Spleen (tissue), 7 donors: Measurements from ENCODE around the gene MECR.

ENCODE experiments used
- POLR2A ChIP-seq, 3 donors: fragments of 450-650 bp; IDR thresholded peaks; one replicate each; pipeline ENCODE4 v1.5.1; 2017; ENCODE audit warnings: antibody characterized with exemption in 3 of 3, mild to moderate bottlenecking in 1 of 3
- TF ChIP-seq, protein P1 (sequence below), 11 experiments: fragments of 200-600 bp in 7 of 11; fragments of 450-650 bp in 4 of 11; sonication (generic) in 4 of 11; IDR thresholded peaks in 8 of 11; conservative IDR thresholded peaks in 3 of 11; 1 replicate in 7 of 11; 2 replicates in 4 of 11; pipeline versions ENCODE4 v1.4.0 to v1.8.0; 2016 to 2021; ENCODE audit warnings: antibody characterized with exemption in 11 of 11, inconsistent platforms in 4 of 11, mild to moderate bottlenecking in 1 of 11
- donor health status: DM: no; HTN: no; CAD: no; lungs with moderate emphysema.
- donor health status: DM: no; HTN: no; CAD: no.
- donor health status: DM: no; HTN: no; CAD: no.

DNA sequence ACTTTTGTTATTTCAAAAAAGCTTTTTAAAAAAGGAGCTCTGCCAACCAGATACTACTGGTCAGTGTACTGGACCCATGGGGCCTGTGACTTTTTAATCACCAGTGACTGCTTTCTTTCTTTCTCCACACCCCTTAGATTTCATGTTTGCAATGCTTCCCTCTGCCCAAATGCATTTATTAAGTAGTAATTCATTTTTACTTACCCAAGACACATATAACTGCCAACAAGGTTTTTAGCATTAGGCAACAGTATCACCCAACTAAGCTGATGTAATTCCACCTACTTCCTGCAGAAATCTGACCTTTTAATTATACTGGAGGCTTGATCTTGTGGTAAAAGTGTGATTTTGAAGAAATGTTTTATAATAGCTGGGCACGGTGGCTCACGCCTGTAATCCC, 12.5 kb downstream of the MECR start:
- TF ChIP-seq, protein P1, sequence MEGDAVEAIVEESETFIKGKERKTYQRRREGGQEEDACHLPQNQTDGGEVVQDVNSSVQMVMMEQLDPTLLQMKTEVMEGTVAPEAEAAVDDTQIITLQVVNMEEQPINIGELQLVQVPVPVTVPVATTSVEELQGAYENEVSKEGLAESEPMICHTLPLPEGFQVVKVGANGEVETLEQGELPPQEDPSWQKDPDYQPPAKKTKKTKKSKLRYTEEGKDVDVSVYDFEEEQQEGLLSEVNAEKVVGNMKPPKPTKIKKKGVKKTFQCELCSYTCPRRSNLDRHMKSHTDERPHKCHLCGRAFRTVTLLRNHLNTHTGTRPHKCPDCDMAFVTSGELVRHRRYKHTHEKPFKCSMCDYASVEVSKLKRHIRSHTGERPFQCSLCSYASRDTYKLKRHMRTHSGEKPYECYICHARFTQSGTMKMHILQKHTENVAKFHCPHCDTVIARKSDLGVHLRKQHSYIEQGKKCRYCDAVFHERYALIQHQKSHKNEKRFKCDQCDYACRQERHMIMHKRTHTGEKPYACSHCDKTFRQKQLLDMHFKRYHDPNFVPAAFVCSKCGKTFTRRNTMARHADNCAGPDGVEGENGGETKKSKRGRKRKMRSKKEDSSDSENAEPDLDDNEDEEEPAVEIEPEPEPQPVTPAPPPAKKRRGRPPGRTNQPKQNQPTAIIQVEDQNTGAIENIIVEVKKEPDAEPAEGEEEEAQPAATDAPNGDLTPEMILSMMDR (IDR thresholded peaks at IDR 0.05 in 8 of 11, conservative IDR thresholded peaks at IDR 0.05 in 3 of 11), result no peak
- no peak for TF ChIP-seq POLR2A (IDR thresholded peaks at IDR 0.05)
